Heart right ventricle (tissue), 16 donors: ENCODE results near the gene TSHR. TPM values are rescaled to one million over a fixed set of nuclear protein-coding genes. Genes with fewer than 3 reads are reported as not detected.

Experiments
- ATAC-seq, 8 donors: fragments of 200-7000 bp; cut with Tn5 transposase; one replicate each; pipeline ENCODE4 v1.9.1; 2020; ENCODE audit warnings: mild to moderate bottlenecking in 8 of 8, moderate library complexity in 8 of 8, moderate number of reproducible peaks in 1 of 8
- DNase-seq, 2 donors: peaks; one replicate each; pipeline ENCODE4 v3.0.0-alpha.2; 2020
- H3K27ac ChIP-seq, 10 donors: fragments of 200-600 bp; sonication (generic) in 2 of 10; one replicate each; pipeline versions ENCODE4 v1.5.0 to v1.8.0; 2020 to 2022; ENCODE audit warnings: mild to moderate bottlenecking in 3 of 10
- H3K27me3 ChIP-seq, 7 donors: fragments of 200-600 bp; one replicate each; pipeline ENCODE4 v1.8.0; 2021 to 2022; ENCODE audit warnings: mild to moderate bottlenecking in 2 of 7
- H3K36me3 ChIP-seq, 9 donors: fragments of 200-600 bp; sonication (generic) in 1 of 9; one replicate each; pipeline versions ENCODE4 v1.5.0 to v1.8.0; 2020 to 2022; ENCODE audit warnings: mild to moderate bottlenecking in 2 of 9
- H3K4me1 ChIP-seq, 9 donors: fragments of 200-600 bp; sonication (generic) in 1 of 9; one replicate each; pipeline versions ENCODE4 v1.5.0 to v1.8.0; 2020 to 2022; ENCODE audit warnings: mild to moderate bottlenecking in 4 of 9
- H3K4me3 ChIP-seq, 10 donors: fragments of 200-600 bp; sonication (generic) in 2 of 10; one replicate each; pipeline versions ENCODE4 v1.5.0 to v1.8.0; 2020 to 2022; ENCODE audit warnings: mild to moderate bottlenecking in 7 of 10, moderate library complexity in 2 of 10
- H3K9me3 ChIP-seq, 11 donors: fragments of 200-600 bp in 10 of 11; sonication (generic) in 2 of 11; one replicate each; pipeline versions ENCODE4 v1.5.0 to v1.8.0; 2013 to 2022; ENCODE audit warnings: mild to moderate bottlenecking in 2 of 11, control low read depth in 1 of 11, moderate library complexity in 1 of 11
- CTCF ChIP-seq, 9 donors: fragments of 200-600 bp; sonication (generic) in 2 of 9; IDR thresholded peaks; one replicate each; pipeline versions ENCODE4 v1.5.0 to v1.8.0; 2021 to 2022; ENCODE audit warnings: antibody characterized with exemption in 9 of 9, mild to moderate bottlenecking in 5 of 9, moderate library complexity in 1 of 9
- whole genome bisulfite sequencing, 2 donors: extraction: QIAGEN DNeasy Blood & Tissue Kit; methylation state at CpG; one replicate each; pipeline ENCODE4 v1.1.7; 2013; ENCODE audit warnings: inconsistent platforms in 1 of 2; 5-methylcytosine and 5-hydroxymethylcytosine counted together
- intact Hi-C, 10 donors: fragments of 100-400 bp; cut with DNase I; formaldehyde crosslinking; loops; one replicate each; pipeline versions ENCODE4 v1.11.1 to v1.14.2; 2022
- polyA plus RNA-seq, 2 donors: library from polyadenylated mRNA; stranded (reverse); fragments of 200-250 nt; gene quantifications; one replicate each; pipeline ENCODE4 v1.2.3, GENCODE V29; 2013
- total RNA-seq, 10 donors: library from RNA; stranded (reverse); fragmentation: NEBNext Ultra II Directional in 3 of 10; extraction: Animal tissue kit (Norgen Biotek cat#: 25700) in 3 of 10; gene quantifications; one replicate each; pipeline versions ENCODE4 v1.2.1 to v1.2.4, GENCODE V29; 2021 to 2023
- donor health status: Arrhythmogenic right ventricular cardiomyopathy.
- donor health status: ischemic (EF 13 %, LVEDD 7.1; RV severe dilation, severe dysfunction).
- donor health status: healthy with polysubstance abuse.
- donor health status: DM: no; HTN: yes; CAD: no.
- donor health status: DM: no; HTN: no; CAD: no.
- donor health status: ischemic (EF 25% LVEDD 6.9; RV normal size, moderate dysfunction).
- donor health status: ischemic (EF 25% LVEDD 5.7; RV mildly dilated, moderate dysfunction).
- donor health status: healthy.
- donor health status: DM: yes; HTN: yes; CAD: no.
- donor health status: Ischemic cardiomyopathy.
- donor health status: ischemic (EF 35%, LVEDD 5.7; RV mildly dilated, moderate dysfunction).
- donor health status: nonischemic (EF 11% LVEDD 7.7; RV severe dilation, severe dysfunction).
- donor health status: DM: yes; HTN: yes; CAD: no.
- donor health status: PGD.
- donor health status: ischemic (EF 29% LVEDD 5.4; RV normal size, mild dysfunction).
- donor health status: nonischemic (EF 23%, LVEDD 6.1; RV moderate dilation, normal function).

TSHR gene
- total and polyA plus RNA-seq, 12 donors: 0.04 TPM; not detected in 11

- ATAC-seq: peak in 1 of 8 donors; percentile 20
These were observed 172.4 kb downstream of the TSHR start for GRCh38 chr14:81127785-81128184.

GRCh38 chr14:81129242-81129641, 173.8 kb downstream of the TSHR start:
- Histone ChIP-seq H3K4me3 (no peak overlapping the region), H3K27me3 (no peaks in the 10 kb centered on the region), H3K4me1 (no peaks in the 10 kb centered on the region), H3K9me3 (no peaks in the 10 kb centered on the region), H3K27ac (no peak overlapping the region), H3K36me3 (no peaks in the 10 kb centered on the region)
- WGBS, 2 donors: 92 to 93% methylated on average over 1 of the region's 1 CpG
- ATAC-seq: no peak
- no peak for TF ChIP-seq CTCF (IDR thresholded peaks at IDR 0.05)
- intact Hi-C loops: no loop called here
- DNase-seq: no peak

More at GRCh38 chr14:81127785-81128184, 172.4 kb downstream of the TSHR start:
- no peaks in the 10 kb centered on the region for H3K27me3 ChIP-seq
- no peak for DNase-seq
- H3K27ac ChIP-seq: no peak overlapping the region
- H3K9me3 ChIP-seq: no peaks in the 10 kb centered on the region
- no peaks in the 10 kb centered on the region for H3K4me1 ChIP-seq
- intact Hi-C loops: no loop called here
- 62 to 65% methylated on average over 5 of the region's 5 CpGs for WGBS, 2 donors
- no peaks in the 10 kb centered on the region for H3K36me3 ChIP-seq
- no peak overlapping the region for H3K4me3 ChIP-seq
- TF ChIP-seq CTCF (IDR thresholded peaks at IDR 0.05): no peak

GRCh38 chr14:81132468-81132867, 177.0 kb downstream of the TSHR start:
- 48 to 54% methylated on average over 3 of the region's 3 CpGs for WGBS, 2 donors
- no peaks in the 10 kb centered on the region for H3K27me3 ChIP-seq
- no peaks in the 10 kb centered on the region for H3K36me3 ChIP-seq
- no peak for TF ChIP-seq CTCF (IDR thresholded peaks at IDR 0.05)
- H3K4me1 ChIP-seq: no peaks in the 10 kb centered on the region
- DNase-seq: no peak
- no peak overlapping the region for H3K4me3 ChIP-seq
- H3K9me3 ChIP-seq: peaks cover 0 to 10% (median 0%) of the 10 kb centered on the region in 11 donors
- no peak for ATAC-seq
- intact Hi-C loops: no loop called here
- H3K27ac ChIP-seq: no peak overlapping the region

- no peaks in the 10 kb centered on the region for H3K27me3 ChIP-seq
- peaks cover 0 to 10% (median 0%) of the 10 kb centered on the region in 11 donors for H3K9me3 ChIP-seq
- WGBS, 2 donors: 79 to 84% methylated on average over 2 of the region's 2 CpGs
- ATAC-seq: no peak
- DNase-seq: no peak
- intact Hi-C loops: no loop called here
- no peak overlapping the region for H3K27ac ChIP-seq
- H3K4me3 ChIP-seq: no peak overlapping the region
- no peak for TF ChIP-seq CTCF (IDR thresholded peaks at IDR 0.05)
- no peaks in the 10 kb centered on the region for H3K36me3 ChIP-seq
- H3K4me1 ChIP-seq: no peaks in the 10 kb centered on the region
These were observed 178.0 kb downstream of the TSHR start for GRCh38 chr14:81133400-81133799.
